Endothelial cell of umbilical vein (primary cell): Measurements from ENCODE around the gene KIAA0930. TPM values are rescaled to one million over a fixed set of nuclear protein-coding genes. Genes with fewer than 3 reads are reported as not detected.

Experiments
- BruUV-seq: library from RNA; stranded (reverse); fragments of 400-500 nt; replicated peaks from 2 replicates; lab custom pipeline; 2021; lab: Mats Ljungman, UMichigan
- CTCF ChIA-PET: fragments of 300-600, 350-600 bp; sonication (Branson Sonifier 250); formaldehyde crosslinking; loops from one replicate; lab custom pipeline; 2021; ENCODE audit warnings: antibody characterized with exemption, inconsistent platforms; lab: Charles Lee
- POLR2A ChIA-PET: fragments of 300-600, 350-600 bp; sonication (Branson Sonifier 250); formaldehyde crosslinking; loops from one replicate; lab custom pipeline; 2021; ENCODE audit warnings: antibody characterized with exemption, inconsistent platforms; lab: Charles Lee
- DNase-seq: peaks from one replicate; pipeline ENCODE4 v3.0.0-alpha.2; 2011; ENCODE audit warnings: low read depth, low spot score
- FAIRE-seq: peaks from 2 replicates; lab custom pipeline; 2011; peaks lifted over from hg19 to GRCh38; lab: Jason Lieb, UNC
- H2AFZ ChIP-seq: 2 replicates; pipeline ENCODE4 v1.6.0; 2012; ENCODE audit warnings: low read depth, low read length, control low read depth, inconsistent platforms
- H3K27ac ChIP-seq: 2 replicates; pipeline ENCODE4 v1.5.1; 2011; ENCODE audit warnings: low read depth, mild to moderate bottlenecking, control low read depth, low read length, moderate library complexity; ENCODE audit not compliant: insufficient read depth
- H3K27me3 ChIP-seq, 2 experiments: 2 replicates each; pipeline versions ENCODE4 v1.6.0 to v1.6.1; 2011; ENCODE audit warnings: low read length in 2 of 2, mixed read lengths in 1 of 2; ENCODE audit not compliant: control insufficient read depth in 2 of 2, insufficient read depth in 2 of 2
- H3K36me3 ChIP-seq, 2 experiments: 2 replicates in 1 of 2; 3 replicates in 1 of 2; pipeline ENCODE4 v1.5.1; 2011; ENCODE audit warnings: low read length in 2 of 2, mild to moderate bottlenecking in 1 of 2, moderate library complexity in 1 of 2; ENCODE audit not compliant: control insufficient read depth in 2 of 2, insufficient read depth in 2 of 2; ENCODE audit errors: extremely low read depth in 1 of 2
- H3K4me1 ChIP-seq: 3 replicates; pipeline ENCODE4 v1.5.1; 2011; ENCODE audit warnings: mild to moderate bottlenecking, low read length; ENCODE audit not compliant: control insufficient read depth, insufficient read depth; ENCODE audit errors: extremely low read depth
- H3K4me2 ChIP-seq: 2 replicates; pipeline ENCODE4 v1.6.1; 2011; ENCODE audit warnings: low read length, control low read depth, mixed read lengths; ENCODE audit not compliant: insufficient read depth
- H3K4me3 ChIP-seq, 3 experiments: fragments of 200-600 bp in 1 of 3; sonication (generic), shearing (Covaris generic) in 1 of 3; replicated peaks in 1 of 3; 2 replicates each; pipeline ENCODE4 v1.5.1; 2011 to 2016; ENCODE audit warnings: control low read depth in 3 of 3, low read length in 3 of 3, mild to moderate bottlenecking in 2 of 3, inconsistent platforms in 1 of 3, low read depth in 1 of 3, moderate library complexity in 1 of 3; ENCODE audit not compliant: insufficient read depth in 1 of 3
- H3K79me2 ChIP-seq: 2 replicates; pipeline ENCODE4 v1.6.0; 2012; ENCODE audit warnings: low read length, inconsistent platforms; ENCODE audit not compliant: control insufficient read depth, insufficient read depth
- H3K9ac ChIP-seq: replicated peaks from 2 replicates; pipeline ENCODE3; 2011; ENCODE audit warnings: low read length, control low read depth; ENCODE audit not compliant: insufficient read depth; ENCODE audit errors: extremely low read depth
- H3K9me1 ChIP-seq: replicated peaks from 3 replicates; pipeline ENCODE4 v1.6.0; 2011; ENCODE audit warnings: mild to moderate bottlenecking, low read length; ENCODE audit not compliant: control insufficient read depth, insufficient read depth; ENCODE audit errors: extremely low read depth
- H3K9me3 ChIP-seq: replicated peaks from 2 replicates; pipeline ENCODE4 v1.5.1; 2012; ENCODE audit warnings: low read length, inconsistent platforms; ENCODE audit not compliant: control insufficient read depth, insufficient read depth
- H4K20me1 ChIP-seq: replicated peaks from 2 replicates; pipeline ENCODE3; 2011; ENCODE audit warnings: mild to moderate bottlenecking, low read length; ENCODE audit not compliant: control insufficient read depth, insufficient read depth; ENCODE audit errors: extremely low read depth
- CTCF ChIP-seq, 2 donors: IDR thresholded peaks; 1 replicate in 1 of 2; 2 replicates in 1 of 2; pipeline ENCODE4 v1.5.1; 2011; ENCODE audit warnings: low read length in 2 of 2, mild to moderate bottlenecking in 2 of 2, moderate library complexity in 2 of 2, control low read depth in 1 of 2, inconsistent platforms in 1 of 2, low read depth in 1 of 2; ENCODE audit not compliant: insufficient read depth in 1 of 2; ENCODE audit errors: extremely low read depth in 1 of 2
- EZH2 ChIP-seq: IDR thresholded peaks from 2 replicates; pipeline ENCODE4 v1.6.1; 2012; ENCODE audit warnings: borderline replicate concordance, low read depth, mild to moderate bottlenecking, moderate library complexity, low read length, inconsistent platforms; ENCODE audit not compliant: severe bottlenecking
- FOS ChIP-seq: IDR thresholded peaks from 2 replicates; pipeline ENCODE4 v1.6.1; 2011; ENCODE audit warnings: mild to moderate bottlenecking, low read length, moderate library complexity, borderline replicate concordance; ENCODE audit not compliant: insufficient read depth
- GATA2 ChIP-seq: IDR thresholded peaks from 2 replicates; pipeline ENCODE4 v1.7.0; 2011; ENCODE audit warnings: low read depth, mild to moderate bottlenecking, moderate library complexity, mixed read lengths, low read length; ENCODE audit not compliant: insufficient read length, insufficient read depth
- JUN ChIP-seq: IDR thresholded peaks from 2 replicates; pipeline ENCODE4 v1.6.1; 2011; ENCODE audit warnings: borderline replicate concordance, low read depth; ENCODE audit not compliant: insufficient read length, insufficient read depth
- MAX ChIP-seq: IDR thresholded peaks from 2 replicates; pipeline ENCODE4 v1.6.1; 2011; ENCODE audit not compliant: insufficient read depth, insufficient read length
- MYC ChIP-seq: IDR thresholded peaks from one replicate; pipeline ENCODE4 v1.6.1; 2011; ENCODE audit warnings: mild to moderate bottlenecking, low read depth, low read length
- POLR2A ChIP-seq: IDR thresholded peaks from 2 replicates; pipeline ENCODE4 v1.6.1; 2012; ENCODE audit warnings: low read depth, mild to moderate bottlenecking, control low read depth, low read length
- POLR2AphosphoS5 ChIP-seq: IDR thresholded peaks from 2 replicates; pipeline ENCODE4 v1.6.1; 2012; ENCODE audit warnings: low read depth, mild to moderate bottlenecking, control low read depth, low read length, moderate library complexity; ENCODE audit not compliant: insufficient read depth
- dilution Hi-C: fragments of 300-500 bp; cut with MboI; formaldehyde crosslinking; loops from one replicate; pipeline ENCODE4 v1.15.0; 2019; ENCODE audit warnings: low sequenced_read_pairs; ENCODE audit not compliant: extremely low pct_ligation_motif_present
- intact Hi-C: fragments of 100-400 bp; cut with micrococcal nuclease; formaldehyde crosslinking; loops from one replicate; pipeline ENCODE4 v1.10.0; 2022
- polyA plus RNA-seq, 4 experiments: library from polyadenylated mRNA; depleted of rRNA in 3 of 4; stranded (reverse) in 3 of 4; unstranded in 1 of 4; fragments of >200 nt; gene quantifications; 2 replicates each; pipeline versions ENCODE4 v1.2.1 to v1.2.3, GENCODE V29; 2011 to 2012; ENCODE audit warnings: missing spikeins in 1 of 4
- total RNA-seq: library from RNA; stranded (reverse); gene quantifications from 2 replicates; pipeline ENCODE4 v1.2.3, GENCODE V29; 2021

Gene KIAA0930
- total and polyA plus RNA-seq, 2 donors (not counting 3 experiments of a cell fraction or from before 2014, with no cell fraction given) = 37.9 to 53.6 TPM

DNA sequence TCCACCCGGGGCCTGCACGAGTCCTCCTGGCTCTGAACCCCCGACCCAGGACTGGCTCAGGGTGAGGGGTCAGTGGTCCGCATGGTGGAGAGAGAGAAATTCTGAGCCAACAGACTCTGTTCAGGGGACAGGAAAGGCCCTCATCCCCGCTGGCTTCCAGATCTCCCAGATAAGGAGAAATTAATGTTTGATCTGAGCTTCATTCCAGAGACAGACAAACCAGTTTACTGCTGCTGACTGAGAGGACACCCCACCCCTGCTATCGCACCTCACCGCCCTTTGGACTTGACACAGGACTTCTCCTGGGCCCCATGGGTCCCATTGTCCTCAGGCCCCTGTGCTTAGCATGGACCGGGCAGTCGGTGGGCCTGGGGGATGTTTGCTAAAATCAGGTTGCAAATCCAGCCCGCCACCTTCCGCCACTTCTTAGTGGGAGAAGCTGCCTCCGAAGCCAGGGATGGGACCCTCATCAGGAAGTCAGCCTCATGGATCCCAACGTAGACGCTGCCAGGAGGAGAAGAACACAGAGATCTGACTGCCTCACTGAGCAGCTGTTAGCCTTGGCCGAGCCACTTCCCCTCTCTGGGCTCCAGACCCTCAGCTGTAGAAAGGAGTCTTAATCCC lies 32.9 kb upstream of the KIAA0930 start:
- no peak overlapping the region for H3K4me3 ChIP-seq
- DNase-seq (no peak), FAIRE-seq (no peak)
- ChIA-PET POLR2A (no interaction called here), CTCF (no interaction called here)
- no peaks in the 10 kb centered on the region for H4K20me1 ChIP-seq
- H3K9me1 ChIP-seq = no peaks in the 10 kb centered on the region
- dilution Hi-C loops = loop anchor here (10.0 kb wide), 1 partner anchor 101 kb away; no protein-coding TSS in a partner anchor
- no peaks in the 10 kb centered on the region for H3K36me3 ChIP-seq
- BruUV-seq = no TSS peak
- H3K79me2 ChIP-seq = no peaks in the 10 kb centered on the region
- no peak overlapping the region for H3K9ac ChIP-seq
- TF ChIP-seq GATA2 (no peak), EZH2 (no peak), CTCF (IDR thresholded peaks at IDR 0.05; ENCODE audit: extremely low read depth in 1 of 2, insufficient read depth in 1 of 2, low read depth in 1 of 2, low read length in 2 of 2) (no peak), POLR2A (no peak), FOS (no peak), JUN (no peak), POLR2AphosphoS5 (no peak), MAX (no peak), MYC (no peak)
- intact Hi-C loops = no loop called here
- no peaks in the 10 kb centered on the region for H3K9me3 ChIP-seq
- H3K27ac ChIP-seq = no peak overlapping the region
- peaks cover 6% of the 10 kb centered on the region for H3K4me1 ChIP-seq
- H3K4me2 ChIP-seq = no peak overlapping the region
- H3K27me3 ChIP-seq = peaks cover 4 to 7% of the 10 kb centered on the region in 2 experiments
- H2AFZ ChIP-seq = no peak overlapping the region
